ENCODE measurements around the gene UBE3D. TPM values are rescaled to one million over a fixed set of nuclear protein-coding genes. Genes with fewer than 3 reads are reported as not detected.
"Not testable (repeated sequence)": the region's sequence is repeated elsewhere in the genome, so short reads cannot be mapped to it uniquely, and the experiment has no call there.

Gene UBE3D
- total RNA-seq, 2 experiments from 2014 or later = 3.8 to 4.8 TPM

DNA sequence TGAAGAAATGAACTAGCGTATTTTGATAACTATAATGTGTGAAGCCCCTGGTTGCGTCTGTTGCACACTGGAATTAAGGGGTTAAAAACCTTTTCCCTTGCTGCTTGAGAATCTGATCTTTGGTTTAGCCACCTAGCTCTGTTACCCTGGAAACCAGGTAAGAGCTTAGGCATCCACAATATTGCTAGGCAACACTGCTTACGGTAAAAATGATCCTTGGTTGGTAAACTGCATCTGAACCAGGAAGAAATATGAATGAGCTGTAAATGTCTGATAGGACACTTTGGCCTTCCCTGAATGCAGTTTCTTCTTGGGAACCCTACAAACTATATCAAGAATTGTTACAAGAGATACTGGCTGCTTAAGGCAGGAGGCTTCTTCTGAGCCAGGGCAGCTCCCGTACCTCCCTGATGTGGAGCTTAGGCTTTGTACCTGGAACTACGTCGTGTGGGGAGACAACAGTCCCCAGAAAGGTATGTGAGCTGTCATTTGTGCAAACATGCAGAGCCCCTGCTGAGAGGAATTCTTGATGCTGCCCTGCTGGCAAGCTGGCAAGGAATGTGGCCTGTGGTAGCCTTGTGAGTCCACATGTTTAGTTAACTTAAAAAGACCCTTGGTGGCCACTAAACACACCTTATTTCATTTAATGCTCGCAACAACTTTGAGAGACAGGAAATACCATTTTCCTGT, 18.4 kb downstream of the UBE3D start:
- Mint-ChIP-seq H3K36me3 (ENCODE audit: low read depth) (no peaks in the 10 kb centered on the region), H3K4me1 (no peaks in the 10 kb centered on the region), H3K27me3 (no peaks in the 10 kb centered on the region), H3K27ac (no peak overlapping the region), H3K4me3 (no peak overlapping the region), H3K9me3 (no peaks in the 10 kb centered on the region)
- POLR2A ChIA-PET = no interaction called here
- CTCF ChIA-PET = interaction anchor here (0.7 kb wide), 1 partner anchor 329 kb away, joined by 3 read pairs; no protein-coding TSS in a partner anchor
- DNase-seq = no peak

DNA sequence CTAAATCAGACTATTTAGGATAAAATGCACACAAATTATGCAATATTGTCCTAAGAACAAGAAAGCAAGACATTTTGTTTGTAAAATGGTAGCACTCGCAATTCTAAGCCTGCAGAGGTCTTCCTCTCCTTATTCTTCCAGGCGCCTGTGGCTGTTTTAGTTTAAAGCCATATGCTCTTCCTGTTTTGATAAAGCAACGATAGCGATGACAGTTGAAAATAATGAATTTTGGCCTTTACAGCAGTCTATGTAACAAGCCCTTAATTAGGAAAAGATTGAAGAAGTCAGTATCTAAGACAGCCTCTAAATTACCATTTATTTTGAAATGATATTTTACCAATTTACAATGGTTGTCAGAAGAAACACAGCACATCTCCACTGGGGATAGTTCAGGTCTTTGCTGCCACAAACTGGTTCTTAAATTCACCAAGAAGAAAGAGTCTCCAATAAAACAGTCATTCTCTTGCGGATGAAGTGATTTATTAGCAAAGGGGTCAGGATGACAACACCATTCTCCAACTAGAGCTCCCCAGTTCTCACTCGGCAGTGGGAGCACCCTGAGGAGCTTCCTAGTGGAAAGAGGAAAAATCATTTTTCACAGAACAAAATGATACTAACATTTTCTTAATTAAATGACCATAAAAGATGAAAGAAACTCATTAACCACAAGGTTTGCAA, 21.4 kb downstream of the UBE3D start:
- Mint-ChIP-seq H3K27me3 (no peaks in the 10 kb centered on the region), H3K4me1 (no peaks in the 10 kb centered on the region), H3K4me3 (no peak overlapping the region), H3K27ac (no peak overlapping the region), H3K9me3 (no peaks in the 10 kb centered on the region), H3K36me3 (ENCODE audit: low read depth) (no peaks in the 10 kb centered on the region)
- ChIA-PET POLR2A (no interaction called here), CTCF (no interaction called here)
- no peak for DNase-seq

DNA sequence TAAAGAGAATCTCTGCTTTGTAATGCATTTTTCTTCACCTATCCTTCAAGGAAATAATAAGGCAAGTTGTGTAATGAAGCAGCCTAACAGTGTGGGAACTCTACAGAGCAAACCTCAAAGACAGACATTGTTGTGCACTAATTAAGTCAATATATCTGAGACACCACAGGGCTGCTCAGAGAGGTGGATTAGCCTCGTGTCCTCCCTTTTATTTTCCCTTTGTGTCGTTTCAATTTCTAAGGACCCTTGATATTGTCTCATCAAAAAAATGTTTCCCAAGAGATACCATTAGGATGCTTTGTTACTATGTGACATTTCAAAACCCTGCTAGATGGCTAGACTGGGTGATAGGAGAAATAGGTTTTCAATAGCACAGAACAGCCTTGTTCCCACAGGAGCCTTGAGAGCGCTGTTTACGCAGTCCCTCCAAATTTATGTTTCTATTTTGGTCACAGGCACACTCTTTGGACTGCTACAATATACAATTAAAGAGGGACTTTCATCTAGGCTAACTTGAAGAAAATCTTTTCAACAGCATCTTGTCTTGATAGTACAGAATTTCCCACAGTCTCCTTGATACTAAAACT, 23.1 kb downstream of the UBE3D start:
- H3K27me3 Mint-ChIP-seq = no peaks in the 10 kb centered on the region
- CTCF ChIA-PET = interaction anchor here (1.1 kb wide), 1 partner anchor 23 kb away, joined by 6 read pairs; the partner anchor contains the start of gene UBE3D
- H3K4me1 Mint-ChIP-seq = no peaks in the 10 kb centered on the region
- POLR2A ChIA-PET = no interaction called here
- no peak overlapping the region for H3K27ac Mint-ChIP-seq
- no peak for DNase-seq
- no peaks in the 10 kb centered on the region for H3K9me3 Mint-ChIP-seq
- H3K4me3 Mint-ChIP-seq = no peak overlapping the region
- H3K36me3 Mint-ChIP-seq (ENCODE audit: low read depth) = no peaks in the 10 kb centered on the region

DNA sequence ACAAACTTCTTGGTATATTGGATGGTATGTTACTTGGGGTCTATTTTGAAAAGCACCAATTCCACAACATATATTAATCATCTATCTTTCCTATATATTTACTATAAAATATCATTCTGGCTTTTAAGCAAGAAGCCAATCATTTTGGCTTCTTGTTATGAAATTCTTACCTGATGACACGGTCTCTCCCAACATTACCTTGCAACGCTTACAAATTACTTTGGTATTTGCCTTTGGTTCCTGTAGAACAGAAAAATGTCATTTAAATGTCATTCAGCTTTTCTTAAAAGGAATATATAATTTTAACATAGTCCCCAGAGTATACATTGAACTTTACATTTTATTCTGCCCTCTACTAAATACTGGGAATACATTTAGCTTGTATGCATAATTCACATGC, 27.4 kb downstream of the UBE3D start:
- DNase-seq = no peak
- peaks cover 9% of the 10 kb centered on the region for H3K36me3 Mint-ChIP-seq (ENCODE audit: low read depth)
- no peak overlapping the region for H3K4me3 Mint-ChIP-seq
- no peaks in the 10 kb centered on the region for H3K4me1 Mint-ChIP-seq
- H3K27me3 Mint-ChIP-seq = no peaks in the 10 kb centered on the region
- peaks cover 10% of the 10 kb centered on the region for H3K9me3 Mint-ChIP-seq
- H3K27ac Mint-ChIP-seq = no peak overlapping the region
- CTCF ChIA-PET = interaction anchor here (1.3 to 1.9 kb wide), 2 partner anchors 29 kb away, joined by 3 to 5 read pairs; partner anchors contain the start of gene DOP1A
- POLR2A ChIA-PET = no interaction called here

DNA sequence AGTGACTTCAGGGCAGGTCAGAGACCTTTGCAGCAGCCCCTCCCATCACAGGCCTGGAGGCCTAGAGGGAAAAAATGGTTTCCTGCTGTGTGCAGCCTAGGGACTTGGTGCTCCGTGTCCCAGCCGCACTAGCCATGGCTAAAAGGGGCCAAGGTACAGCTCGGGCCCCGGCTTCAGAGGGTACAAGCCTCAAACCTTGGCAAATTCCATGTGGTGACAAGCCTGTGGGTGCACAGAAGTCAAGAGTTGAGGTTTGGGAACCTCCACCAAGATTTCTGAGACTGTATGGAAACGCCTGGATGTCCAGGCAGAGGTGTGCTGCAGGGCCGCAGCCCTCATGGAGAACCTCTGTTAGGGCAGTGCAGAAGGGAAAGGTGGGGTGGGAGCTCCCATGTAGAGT, 34.0 kb downstream of the UBE3D start:
- CTCF ChIA-PET = no interaction called here
- POLR2A ChIA-PET = no interaction called here

DNA sequence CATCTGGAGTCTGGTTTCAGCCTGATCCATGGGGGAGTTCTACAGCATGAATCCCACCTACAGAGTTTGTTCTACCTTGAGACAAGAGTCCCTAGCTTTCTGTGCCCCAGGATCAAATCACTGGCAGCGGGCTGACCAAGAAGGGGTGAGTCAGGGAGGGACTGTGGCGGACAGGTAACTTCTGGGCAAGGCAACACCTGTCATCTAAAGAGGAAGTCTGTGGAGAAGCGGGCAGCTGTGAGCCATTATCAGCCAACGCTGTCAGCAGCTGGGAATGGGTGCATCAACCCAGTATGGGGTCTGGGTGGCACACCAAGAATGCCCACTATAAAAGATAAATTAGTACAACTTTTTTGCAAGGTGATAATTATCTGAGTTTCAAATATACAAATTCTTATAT, 45.9 kb downstream of the UBE3D start:
- ChIA-PET POLR2A (no interaction called here), CTCF (no interaction called here)
- H3K36me3 Mint-ChIP-seq (ENCODE audit: low read depth) = peaks cover 27% of the 10 kb centered on the region
- DNase-seq = no peak
- H3K4me3 Mint-ChIP-seq = no peak overlapping the region
- no peaks in the 10 kb centered on the region for H3K27me3 Mint-ChIP-seq
- no peak overlapping the region for H3K27ac Mint-ChIP-seq
- no peaks in the 10 kb centered on the region for H3K4me1 Mint-ChIP-seq
- peaks cover 2% of the 10 kb centered on the region for H3K9me3 Mint-ChIP-seq

More for the DNA sequence above, 34.0 kb downstream of the UBE3D start:
- no peaks in the 10 kb centered on the region for H3K27me3 Mint-ChIP-seq
- H3K9me3 Mint-ChIP-seq = peaks cover 21% of the 10 kb centered on the region
- H3K4me3 Mint-ChIP-seq = no peak overlapping the region
- no peak overlapping the region for H3K27ac Mint-ChIP-seq
- DNase-seq = no peak
- H3K4me1 Mint-ChIP-seq = no peaks in the 10 kb centered on the region
- H3K36me3 Mint-ChIP-seq (ENCODE audit: low read depth) = peaks cover 29% of the 10 kb centered on the region

DNA sequence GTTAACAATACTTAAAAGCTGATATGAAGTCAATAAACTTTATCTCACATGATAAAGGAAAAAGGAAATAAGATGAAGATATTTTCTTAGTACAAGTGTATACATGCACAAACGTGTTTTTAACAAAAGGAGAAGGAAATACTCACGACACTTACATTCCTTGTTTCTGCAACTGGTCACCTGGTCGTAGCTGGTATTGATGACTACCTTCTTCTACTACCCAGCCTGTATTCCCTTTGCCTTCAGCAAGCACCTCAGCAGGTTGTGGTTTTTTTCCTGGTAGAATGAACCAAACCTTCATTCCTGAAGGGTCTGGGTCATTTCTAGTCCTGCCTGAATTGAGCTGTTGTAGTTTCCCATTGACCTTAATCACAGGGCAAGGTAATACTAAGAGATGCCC, 54.5 kb downstream of the UBE3D start:
- H3K27me3 Mint-ChIP-seq; H3K36me3 Mint-ChIP-seq (ENCODE audit: low read depth); DNase-seq; H3K27ac Mint-ChIP-seq; POLR2A ChIA-PET; CTCF ChIA-PET; H3K9me3 Mint-ChIP-seq; H3K4me1 Mint-ChIP-seq; H3K4me3 Mint-ChIP-seq: not testable (repeated sequence)

DNA sequence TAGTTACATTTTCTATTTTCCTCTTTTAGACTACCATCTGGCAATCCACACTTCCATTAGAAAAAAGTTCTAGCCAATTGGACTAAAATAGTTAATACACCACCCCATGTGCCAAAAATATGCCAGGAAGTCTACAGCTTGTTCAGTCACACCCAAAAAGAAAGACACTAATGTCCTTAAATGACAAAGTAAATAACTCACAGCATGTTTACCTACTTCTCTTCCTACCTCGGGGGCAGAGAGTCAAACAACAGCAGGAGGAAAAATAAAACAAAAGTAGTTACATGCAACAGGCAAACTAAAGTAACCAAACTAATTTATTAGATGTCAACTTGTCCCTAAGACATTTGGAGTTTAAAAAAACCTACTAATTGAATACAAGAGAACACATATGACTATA, 57.0 kb downstream of the UBE3D start:
- no peaks in the 10 kb centered on the region for H3K9me3 Mint-ChIP-seq
- H3K4me1 Mint-ChIP-seq = peaks cover 5% of the 10 kb centered on the region
- no peak for DNase-seq
- POLR2A ChIA-PET = no interaction called here
- H3K4me3 Mint-ChIP-seq = no peak overlapping the region
- CTCF ChIA-PET = no interaction called here
- no peaks in the 10 kb centered on the region for H3K36me3 Mint-ChIP-seq (ENCODE audit: low read depth)
- H3K27me3 Mint-ChIP-seq = no peaks in the 10 kb centered on the region
- H3K27ac Mint-ChIP-seq = no peak overlapping the region

DNA sequence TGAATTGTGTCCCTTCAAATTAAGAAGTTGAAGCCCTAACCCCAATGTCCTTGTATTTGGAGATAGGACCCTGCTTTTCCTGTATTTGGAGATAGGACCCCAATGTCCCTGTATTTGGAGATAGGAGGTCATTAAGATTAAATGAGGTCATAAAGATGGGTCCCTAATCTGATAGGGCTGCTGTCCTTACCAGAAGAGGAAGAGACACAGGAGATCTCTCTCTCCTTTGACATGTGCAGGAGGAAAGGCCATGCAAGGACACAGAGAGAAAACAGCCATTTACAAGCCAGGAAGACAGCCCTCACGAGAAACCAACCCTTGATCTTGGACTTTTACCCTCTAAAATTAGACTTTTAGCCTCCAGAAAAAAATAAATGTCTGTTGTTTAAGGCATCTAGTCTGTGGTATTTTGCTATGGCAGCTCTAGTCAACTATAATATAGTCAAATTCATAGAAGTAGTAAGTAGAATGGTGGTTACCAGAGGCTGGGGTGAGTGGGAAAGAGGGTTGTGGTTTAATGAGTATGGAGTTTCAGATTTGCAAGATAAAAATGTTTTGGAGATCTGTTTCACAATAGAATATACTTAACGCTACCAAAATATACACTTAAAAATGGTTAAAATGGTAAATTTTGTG, 59.3 kb downstream of the UBE3D start:
- Mint-ChIP-seq H3K9me3 (no peaks in the 10 kb centered on the region), H3K4me3 (no peak overlapping the region), H3K4me1 (peaks cover 5% of the 10 kb centered on the region), H3K27ac (no peak overlapping the region), H3K36me3 (ENCODE audit: low read depth) (no peaks in the 10 kb centered on the region), H3K27me3 (no peaks in the 10 kb centered on the region)
- ChIA-PET CTCF (no interaction called here), POLR2A (no interaction called here)
- DNase-seq = no peak

DNA sequence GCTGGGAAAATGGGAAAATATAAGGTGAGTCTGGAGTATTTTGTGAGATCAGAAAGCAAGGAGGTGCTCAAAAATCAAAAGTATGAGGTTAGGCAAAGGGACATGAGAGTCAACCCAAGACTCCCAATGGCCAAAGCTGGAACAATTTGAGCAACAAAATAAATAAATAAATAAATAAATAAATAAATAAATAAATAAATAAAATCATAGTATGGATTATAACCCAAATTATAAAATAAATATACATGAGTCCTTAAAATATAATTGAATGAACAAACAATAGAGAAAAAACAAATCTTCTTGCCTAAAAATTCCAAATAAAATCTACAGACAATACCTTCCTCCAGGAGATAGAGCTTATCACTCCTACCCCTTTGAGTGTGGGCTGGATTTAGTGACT, 69.5 kb downstream of the UBE3D start:
- Mint-ChIP-seq H3K36me3 (ENCODE audit: low read depth) (no peaks in the 10 kb centered on the region), H3K27ac (no peak overlapping the region), H3K27me3 (no peaks in the 10 kb centered on the region), H3K4me1 (no peaks in the 10 kb centered on the region), H3K4me3 (no peak overlapping the region), H3K9me3 (no peaks in the 10 kb centered on the region)
- POLR2A ChIA-PET = no interaction called here
- no peak for DNase-seq
- CTCF ChIA-PET = no interaction called here

DNA sequence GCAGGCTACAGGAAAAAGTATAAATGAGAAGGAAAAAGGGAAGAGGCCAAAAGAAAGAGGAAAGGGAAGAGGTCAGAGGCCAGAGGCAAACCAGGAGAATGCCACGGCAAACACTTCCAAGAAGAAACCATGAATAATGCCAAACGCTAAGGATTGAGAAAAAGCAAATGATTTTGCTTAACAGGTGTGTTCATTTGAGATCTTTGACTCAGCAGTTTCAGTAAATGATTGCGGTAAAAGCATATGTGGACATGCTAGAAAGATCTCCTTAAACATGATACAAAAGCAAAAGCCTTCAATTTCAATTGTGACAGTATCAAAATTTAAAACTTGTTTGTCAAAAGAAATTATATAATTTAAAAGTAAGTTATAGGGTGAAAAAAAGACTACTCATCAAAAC, 70.6 kb downstream of the UBE3D start:
- ChIA-PET CTCF (no interaction called here), POLR2A (no interaction called here)
- DNase-seq = no peak
- no peaks in the 10 kb centered on the region for H3K27me3 Mint-ChIP-seq
- no peaks in the 10 kb centered on the region for H3K9me3 Mint-ChIP-seq
- H3K4me3 Mint-ChIP-seq = no peak overlapping the region
- no peaks in the 10 kb centered on the region for H3K36me3 Mint-ChIP-seq (ENCODE audit: low read depth)
- H3K27ac Mint-ChIP-seq = no peak overlapping the region
- H3K4me1 Mint-ChIP-seq = no peaks in the 10 kb centered on the region

DNA sequence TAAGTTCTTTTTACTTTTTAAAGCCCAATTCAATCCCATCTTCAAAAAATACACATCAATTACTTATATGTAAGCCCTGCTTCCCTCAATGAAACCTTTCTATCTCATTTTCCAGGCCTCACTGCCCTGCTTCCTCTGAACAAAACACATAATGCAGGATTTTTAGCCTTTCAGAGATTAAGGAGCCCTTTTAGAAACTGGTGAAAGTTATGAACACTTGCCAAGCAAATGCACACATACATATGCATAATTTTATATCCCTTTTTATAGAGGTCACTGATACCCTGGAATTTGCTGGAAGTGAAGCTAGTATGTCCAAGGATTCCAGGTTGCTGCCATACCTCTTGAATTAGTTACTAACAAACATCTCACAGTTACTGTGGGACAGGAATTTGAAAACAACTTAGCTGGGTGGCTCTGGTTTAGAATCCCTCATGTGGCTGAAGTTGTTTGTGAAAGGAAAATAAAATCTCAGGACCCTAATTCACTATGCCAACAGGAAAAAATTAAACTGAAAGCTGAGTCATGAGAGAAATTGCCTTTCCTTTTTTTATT, 75.8 kb downstream of the UBE3D start:
- ChIA-PET POLR2A (no interaction called here), CTCF (no interaction called here)
- Mint-ChIP-seq H3K27me3 (no peaks in the 10 kb centered on the region), H3K27ac (no peak overlapping the region), H3K9me3 (no peaks in the 10 kb centered on the region), H3K4me1 (no peaks in the 10 kb centered on the region), H3K4me3 (no peak overlapping the region), H3K36me3 (ENCODE audit: low read depth) (no peaks in the 10 kb centered on the region)
- DNase-seq = no peak

DNA sequence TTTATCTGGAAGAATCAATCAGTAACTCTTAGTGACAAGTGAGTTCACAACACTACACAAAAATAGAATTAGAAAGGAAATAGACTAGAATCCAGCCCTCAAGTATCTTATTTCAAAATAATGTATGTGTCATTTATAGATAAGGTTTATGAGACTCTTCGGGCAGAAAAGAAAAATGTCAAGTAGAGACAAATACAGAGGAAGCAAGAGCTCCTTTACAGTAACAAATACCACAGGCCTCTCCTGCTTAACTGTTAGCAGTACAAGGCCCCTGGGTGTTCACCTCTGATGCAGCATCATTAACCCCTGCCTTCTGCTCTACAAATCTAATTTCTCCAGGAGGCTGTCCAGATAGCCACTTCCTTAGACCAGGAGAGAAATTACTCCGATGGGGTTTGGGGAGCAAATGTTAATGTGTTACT, 76.7 kb downstream of the UBE3D start:
- no peak for DNase-seq
- Mint-ChIP-seq H3K27me3 (no peaks in the 10 kb centered on the region), H3K9me3 (no peaks in the 10 kb centered on the region), H3K27ac (no peak overlapping the region), H3K36me3 (ENCODE audit: low read depth) (no peaks in the 10 kb centered on the region), H3K4me1 (no peaks in the 10 kb centered on the region), H3K4me3 (no peak overlapping the region)
- ChIA-PET POLR2A (no interaction called here), CTCF (no interaction called here)
